Glutamatergic neuron (in vitro differentiated cells): ENCODE measurements around the gene EPN2. TPM values are rescaled to one million over a fixed set of nuclear protein-coding genes. Genes with fewer than 3 reads are reported as not detected.

Experiments
- DNase-seq: peaks from one replicate; pipeline ENCODE4 v3.0.0; 2022
- H3K27ac Mint-ChIP-seq: one replicate; pipeline ENCODE4 v1.8.0; 2020; ENCODE audit warnings: mild to moderate bottlenecking, mixed read lengths, inconsistent platforms; ENCODE audit not compliant: unreplicated experiment
- H3K27me3 Mint-ChIP-seq: one replicate; pipeline ENCODE4 v1.8.0; 2020; ENCODE audit warnings: mild to moderate bottlenecking, moderate library complexity, mixed read lengths, inconsistent platforms; ENCODE audit not compliant: unreplicated experiment
- H3K36me3 Mint-ChIP-seq: one replicate; pipeline ENCODE4 v1.8.0; 2020; ENCODE audit warnings: mild to moderate bottlenecking, mixed read lengths, inconsistent platforms; ENCODE audit not compliant: unreplicated experiment
- H3K4me1 Mint-ChIP-seq: one replicate; pipeline ENCODE4 v1.8.0; 2020; ENCODE audit warnings: mild to moderate bottlenecking, low read depth, mixed read lengths, inconsistent platforms; ENCODE audit not compliant: unreplicated experiment
- H3K4me3 Mint-ChIP-seq: one replicate; pipeline ENCODE4 v1.8.0; 2020; ENCODE audit warnings: mild to moderate bottlenecking, mixed read lengths, inconsistent platforms; ENCODE audit not compliant: unreplicated experiment
- H3K9me3 Mint-ChIP-seq: one replicate; pipeline ENCODE4 v1.8.0; 2020; ENCODE audit warnings: mild to moderate bottlenecking, moderate library complexity, mixed read lengths, inconsistent platforms; ENCODE audit not compliant: unreplicated experiment
- CTCF ChIP-seq: fragments of 200-600 bp; sonication (generic); IDR thresholded peaks from one replicate; pipeline ENCODE4 v1.5.0; 2021; ENCODE audit not compliant: partially characterized antibody, unreplicated experiment
- total RNA-seq: library from RNA; stranded (reverse); fragmentation: NEBNext Ultra II Directional; extraction: Animal tissue kit (Norgen Biotek cat#: 25700); gene quantifications from one replicate; pipeline ENCODE4 v1.2.1, GENCODE V29; 2021; ENCODE audit not compliant: unreplicated experiment

EPN2 gene
- total RNA-seq, 1 donor from 2014 or later, result 45.2 TPM

- no peaks in the 10 kb centered on the region for H3K36me3 Mint-ChIP-seq
- DNase-seq, result no peak
- H3K27me3 Mint-ChIP-seq, result no peaks in the 10 kb centered on the region
- H3K4me3 Mint-ChIP-seq, result no peak overlapping the region
- no peak overlapping the region for H3K27ac Mint-ChIP-seq
- peaks cover 2% of the 10 kb centered on the region for H3K4me1 Mint-ChIP-seq
- H3K9me3 Mint-ChIP-seq, result no peaks in the 10 kb centered on the region
- TF ChIP-seq CTCF, result no peak
These were observed 58.4 kb downstream of the EPN2 start for GRCh38 chr17:19295473-19296135.

DNA sequence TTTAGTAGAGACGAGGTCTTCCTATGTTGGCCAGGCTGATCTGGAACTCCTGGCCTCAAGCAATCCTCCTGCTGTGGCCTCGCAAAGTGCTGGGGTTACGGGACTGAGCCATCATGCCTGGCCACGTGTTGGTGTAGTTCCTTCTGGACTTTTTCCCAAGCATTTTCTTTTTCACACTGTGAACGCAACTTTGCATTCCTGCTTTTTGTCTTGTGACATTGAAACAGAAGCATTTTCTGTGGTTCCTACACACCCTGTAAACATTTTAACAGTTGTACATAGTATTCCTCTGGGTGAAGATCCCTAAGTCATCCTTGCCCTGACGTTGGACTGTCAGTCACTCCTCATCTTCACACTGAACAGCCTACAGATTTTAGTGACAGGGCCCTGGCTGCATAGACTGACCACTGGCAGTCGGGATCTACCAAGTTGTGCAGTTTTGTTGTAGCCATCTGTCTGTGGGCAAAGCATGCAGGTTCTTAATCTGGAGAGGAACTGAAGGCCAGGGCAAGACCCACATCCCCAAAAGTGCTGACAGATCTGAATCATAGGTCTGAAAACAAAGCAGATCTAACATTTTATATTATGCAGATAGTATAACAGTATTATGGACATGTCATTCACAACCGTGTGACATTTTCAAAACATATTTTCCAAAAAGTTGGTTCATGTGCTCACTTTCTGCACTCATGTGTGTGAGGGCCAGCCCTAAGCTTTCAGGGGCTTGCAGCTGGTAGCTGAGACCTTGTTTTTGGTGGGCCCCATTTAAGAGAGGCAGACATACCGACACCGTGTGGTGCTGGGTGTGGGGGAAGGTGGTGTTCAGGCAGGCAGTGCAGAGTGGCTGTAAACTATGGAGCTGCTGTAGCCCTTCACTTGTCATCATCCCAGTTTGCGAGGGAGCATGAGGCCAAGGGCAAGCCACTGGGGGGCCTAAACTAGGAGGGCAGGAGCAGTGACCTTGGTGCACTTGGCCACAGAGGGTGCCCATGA is 59.9 kb downstream of the EPN2 start:
- H3K4me3 Mint-ChIP-seq, result no peak overlapping the region
- DNase-seq, result no peak
- no peaks in the 10 kb centered on the region for H3K27me3 Mint-ChIP-seq
- no peak overlapping the region for H3K27ac Mint-ChIP-seq
- H3K4me1 Mint-ChIP-seq, result peaks cover 2% of the 10 kb centered on the region
- no peak for TF ChIP-seq CTCF
- H3K9me3 Mint-ChIP-seq, result no peaks in the 10 kb centered on the region
- H3K36me3 Mint-ChIP-seq, result no peaks in the 10 kb centered on the region

GRCh38 chr17:19298569-19299213 is 61.5 kb downstream of the EPN2 start:
- Mint-ChIP-seq H3K4me3 (no peak overlapping the region), H3K27me3 (no peaks in the 10 kb centered on the region), H3K27ac (no peak overlapping the region), H3K9me3 (no peaks in the 10 kb centered on the region), H3K4me1 (peaks cover 2% of the 10 kb centered on the region), H3K36me3 (no peaks in the 10 kb centered on the region)
- TF ChIP-seq CTCF, result no peak
- DNase-seq, result no peak

DNA sequence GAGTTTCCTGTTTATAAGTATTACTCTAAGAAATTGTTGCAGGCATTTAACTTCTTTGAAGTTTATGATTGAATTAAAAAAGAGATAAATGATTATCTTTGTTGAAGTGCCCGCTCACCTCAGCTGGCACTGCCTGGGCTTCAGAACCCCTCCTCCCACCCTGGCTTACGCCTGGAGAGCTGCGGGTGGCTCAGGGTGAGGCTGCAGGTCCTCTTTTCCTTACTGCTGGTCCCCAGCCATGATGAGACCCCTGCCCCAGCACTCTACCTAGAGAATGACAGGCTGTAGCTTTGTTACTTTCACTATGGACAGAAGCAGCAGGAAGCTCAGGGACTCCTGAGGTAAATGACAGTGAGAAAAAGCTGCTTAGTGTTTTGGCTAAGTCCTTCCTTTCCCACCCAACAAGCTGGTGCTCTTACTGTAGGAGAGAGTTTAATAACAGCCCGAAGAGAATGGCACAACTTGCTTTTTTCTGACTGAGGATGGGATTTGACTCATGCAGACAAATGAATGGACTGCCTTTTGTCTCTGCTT is 62.1 kb downstream of the EPN2 start:
- no peak for DNase-seq
- Mint-ChIP-seq H3K4me3 (no peak overlapping the region), H3K27ac (no peak overlapping the region), H3K36me3 (no peaks in the 10 kb centered on the region), H3K9me3 (no peaks in the 10 kb centered on the region), H3K4me1 (peaks cover 2% of the 10 kb centered on the region), H3K27me3 (no peaks in the 10 kb centered on the region)
- no peak for TF ChIP-seq CTCF
